Skeletal muscle cell (primary cell): ENCODE measurements around the gene MMP7.

Experiments used
- DNase-seq: peaks from one replicate; pipeline ENCODE4 v3.0.0-alpha.2; 2010; ENCODE audit warnings: low read depth
- H3K4me3 ChIP-seq: 2 replicates; pipeline ENCODE4 v1.5.1; 2011; ENCODE audit warnings: low read depth, mild to moderate bottlenecking, control low read depth, low read length, moderate library complexity

The MMP7 gene

GRCh38 chr11:102530558-102530957 is at the start of gene MMP7:
MMP7 (minus strand) TSS chr11:102530747; CDS start chr11:102530700, 47 bp downstream.
- H3K4me3 ChIP-seq, result no peak within 1 kb of the TSS

GRCh38 chr11:102577723-102578122 is 47.2 kb upstream of the MMP7 start:
- no peak for DNase-seq
- H3K4me3 ChIP-seq, result no peak overlapping the region

More at GRCh38 chr11:102530558-102530957, at the start of gene MMP7:
- DNase-seq, result peak; percentile 70

GRCh38 chr11:102577182-102577581 is 46.6 kb upstream of the MMP7 start:
- DNase-seq, result peak; percentile 25
- no peak overlapping the region for H3K4me3 ChIP-seq

DNA sequence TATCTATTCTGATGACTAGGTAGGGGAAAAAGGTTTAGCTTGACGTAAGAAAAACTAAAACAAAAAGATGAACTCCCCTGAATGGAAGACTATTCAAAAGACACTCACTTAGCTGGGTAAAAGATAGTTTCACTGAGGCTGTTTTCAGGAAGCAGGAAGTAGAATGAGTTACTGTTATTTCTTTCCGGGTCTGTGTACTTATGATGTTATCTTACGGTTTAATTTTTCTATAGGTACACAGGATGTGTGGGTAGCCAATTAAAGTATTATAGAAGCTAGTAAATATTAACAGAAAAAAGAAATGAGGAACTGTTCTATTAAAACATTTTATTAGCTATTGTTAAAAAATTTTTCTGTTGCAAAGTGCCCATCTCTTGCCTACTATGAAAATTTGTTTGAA is 45.8 kb upstream of the MMP7 start:
- no peak for DNase-seq
- H3K4me3 ChIP-seq, result no peak overlapping the region

GRCh38 chr11:102575012-102575411 is 44.5 kb upstream of the MMP7 start:
- DNase-seq, result no peak
- H3K4me3 ChIP-seq, result no peak overlapping the region

GRCh38 chr11:102573851-102574250 is 43.3 kb upstream of the MMP7 start:
- H3K4me3 ChIP-seq, result no peak overlapping the region
- DNase-seq, result peak; percentile 64

- no peak for DNase-seq
- no peak overlapping the region for H3K4me3 ChIP-seq
Measured at GRCh38 chr11:102572554-102573220, 42.1 kb upstream of the MMP7 start.

GRCh38 chr11:102568851-102569250 is 38.3 kb upstream of the MMP7 start:
- H3K4me3 ChIP-seq, result no peak overlapping the region
- DNase-seq, result no peak

DNA sequence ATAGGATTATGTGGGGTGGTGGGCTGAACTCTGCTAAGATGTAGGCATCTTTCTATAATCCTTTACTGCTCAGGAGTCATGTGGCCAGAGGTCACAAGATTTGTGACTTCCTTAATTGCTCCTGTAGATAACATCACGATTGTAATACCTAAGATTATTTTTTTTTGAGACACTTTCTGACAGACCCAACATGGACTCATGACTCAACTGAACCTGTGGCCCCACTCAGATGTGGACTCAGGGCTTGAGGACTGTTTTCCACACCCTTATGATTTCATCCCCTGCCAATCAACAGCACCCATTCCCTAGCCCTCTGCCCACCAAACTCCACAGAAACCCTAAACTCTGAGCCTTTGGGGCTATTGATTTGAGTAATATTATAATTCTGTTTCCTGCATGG is 35.6 kb upstream of the MMP7 start:
- no peak for DNase-seq
- no peak overlapping the region for H3K4me3 ChIP-seq

DNA sequence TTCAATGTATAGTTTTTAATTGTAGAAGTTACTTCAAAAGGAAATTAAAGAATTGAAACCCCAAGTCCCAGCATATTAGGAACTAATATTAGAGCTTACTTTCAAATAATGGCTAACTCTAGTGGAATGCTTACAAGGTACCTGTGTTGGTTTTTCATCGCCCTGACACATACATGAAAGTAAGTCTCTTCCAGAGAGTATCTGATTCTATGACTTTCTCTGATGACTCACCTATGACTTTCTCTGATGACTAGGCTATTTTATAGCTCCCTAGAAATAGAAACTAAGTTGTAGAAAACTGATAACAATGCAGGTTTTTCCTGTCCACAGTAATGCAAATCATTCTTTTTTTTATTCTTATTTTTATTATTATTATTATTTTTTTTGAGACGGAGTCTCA is 33.6 kb upstream of the MMP7 start:
- H3K4me3 ChIP-seq, result no peak overlapping the region
- no peak for DNase-seq

- DNase-seq, result no peak
- no peak overlapping the region for H3K4me3 ChIP-seq
Measured at GRCh38 chr11:102561636-102562035, 31.1 kb upstream of the MMP7 start.

GRCh38 chr11:102560555-102561011 is 30.0 kb upstream of the MMP7 start:
- peak; percentile 71 for DNase-seq
- peak overlapping the region; percentile 31 for H3K4me3 ChIP-seq

- no peak overlapping the region for H3K4me3 ChIP-seq
- no peak for DNase-seq
Measured at GRCh38 chr11:102559839-102560238, 29.3 kb upstream of the MMP7 start.

DNA sequence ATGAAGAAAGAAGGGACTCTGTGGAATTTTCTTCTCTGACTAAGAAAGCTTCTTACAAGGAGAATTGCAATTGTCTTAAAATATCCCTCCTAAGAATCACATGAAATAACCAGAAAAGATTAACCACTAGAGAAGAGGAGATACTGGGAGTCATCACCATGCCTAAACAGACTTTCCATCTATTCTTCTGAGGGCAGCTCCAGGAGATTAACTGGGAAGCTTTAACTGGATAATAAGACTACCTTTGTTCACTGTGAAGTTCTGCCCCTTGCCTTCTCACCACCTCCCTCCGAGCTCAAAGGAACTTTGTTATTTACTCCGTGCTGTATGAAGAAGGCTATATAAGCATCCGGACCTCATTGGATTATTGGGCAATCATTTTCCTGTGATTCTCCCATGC is 24.5 kb upstream of the MMP7 start:
- no peak for DNase-seq
- no peak overlapping the region for H3K4me3 ChIP-seq

GRCh38 chr11:102553835-102554282 is 23.3 kb upstream of the MMP7 start:
- H3K4me3 ChIP-seq, result no peak overlapping the region
- DNase-seq, result no peak

DNA sequence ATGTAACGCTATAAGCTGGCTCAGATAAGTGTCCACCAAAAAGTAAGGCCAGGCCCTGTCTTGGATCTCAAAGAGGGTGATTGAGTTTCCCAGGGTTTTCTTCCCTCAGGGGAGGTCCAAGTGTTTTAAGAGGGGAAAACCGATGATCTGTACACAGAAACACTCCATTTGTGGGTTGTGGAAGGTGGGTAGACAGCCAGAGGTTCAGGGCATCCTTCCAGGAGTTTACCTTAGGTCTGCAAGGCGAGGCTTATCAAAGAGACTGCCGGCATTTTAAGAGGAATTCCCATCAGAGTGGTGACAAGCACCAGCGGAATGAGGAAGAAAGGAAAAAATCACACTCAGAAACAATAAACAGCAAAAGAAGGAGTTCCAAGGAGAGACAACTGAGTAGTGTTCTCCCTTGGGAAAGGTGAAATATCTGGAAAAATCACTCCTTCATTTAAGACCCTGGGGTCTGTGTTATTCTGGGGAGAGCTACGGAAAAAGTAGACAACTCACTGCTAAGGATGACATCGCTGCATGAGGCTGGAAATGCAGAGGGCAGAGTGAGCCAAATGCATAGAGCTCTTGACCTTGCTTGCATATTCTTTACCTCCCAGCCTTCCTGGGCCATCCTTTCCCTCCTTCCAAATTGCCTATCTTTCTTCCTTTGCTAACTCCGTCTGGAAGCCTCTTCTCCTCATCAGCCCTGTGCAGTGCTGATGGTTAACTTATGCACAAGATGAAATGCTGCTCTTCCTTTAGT is 22.1 kb upstream of the MMP7 start:
- DNase-seq, result no peak
- H3K4me3 ChIP-seq, result no peak overlapping the region

DNA sequence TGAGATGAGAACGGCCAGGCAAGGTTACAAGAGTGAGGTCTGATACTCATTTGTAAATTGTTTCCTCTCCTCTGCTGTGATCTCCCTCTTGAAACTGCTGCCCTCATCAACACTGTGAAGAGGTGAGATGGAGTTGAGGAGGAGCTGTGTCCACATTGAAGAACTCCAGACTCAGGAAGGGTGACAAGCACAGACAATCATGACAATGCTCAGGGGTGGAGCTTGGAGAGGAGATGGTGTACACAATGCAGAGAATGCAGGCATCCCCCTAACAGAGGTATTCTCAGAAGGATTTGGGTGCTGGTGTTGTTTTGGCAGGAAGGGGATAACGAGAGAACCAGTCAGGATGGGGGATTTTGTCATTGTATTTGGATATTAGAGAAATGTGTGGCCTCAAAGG is 21.5 kb upstream of the MMP7 start:
- no peak overlapping the region for H3K4me3 ChIP-seq

DNA sequence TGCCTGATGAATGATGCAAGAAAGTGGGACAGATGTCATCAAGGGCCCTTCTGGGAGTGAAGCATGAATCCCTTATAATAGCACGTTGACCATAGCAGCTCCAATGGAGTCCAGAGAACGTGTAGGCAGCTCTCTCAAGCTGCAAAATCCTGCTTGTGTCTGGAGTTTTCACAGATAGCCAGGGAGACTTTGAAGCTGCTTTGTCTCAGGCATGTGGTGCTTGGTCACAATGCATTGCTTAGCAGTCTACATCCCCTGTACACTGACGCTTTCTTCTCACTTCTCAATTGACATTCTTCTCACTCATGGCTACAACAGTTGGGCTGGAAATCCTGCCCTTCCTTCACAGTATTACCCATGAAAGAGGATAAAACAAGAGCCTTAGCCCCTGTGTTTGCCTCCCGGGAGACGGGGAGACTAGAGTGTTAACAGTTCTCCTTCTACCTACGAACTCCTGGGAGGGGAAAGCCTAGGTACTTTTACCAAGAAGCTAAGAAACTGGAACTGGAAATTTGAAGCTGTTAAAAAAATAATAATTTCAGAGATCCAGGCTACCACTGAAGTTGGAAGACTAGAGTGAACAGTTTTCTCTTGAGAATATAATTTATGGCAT is 20.7 kb upstream of the MMP7 start:
- no peak overlapping the region for H3K4me3 ChIP-seq
- DNase-seq, result no peak

More for the DNA sequence above, 21.5 kb upstream of the MMP7 start:
- DNase-seq, result no peak

DNA sequence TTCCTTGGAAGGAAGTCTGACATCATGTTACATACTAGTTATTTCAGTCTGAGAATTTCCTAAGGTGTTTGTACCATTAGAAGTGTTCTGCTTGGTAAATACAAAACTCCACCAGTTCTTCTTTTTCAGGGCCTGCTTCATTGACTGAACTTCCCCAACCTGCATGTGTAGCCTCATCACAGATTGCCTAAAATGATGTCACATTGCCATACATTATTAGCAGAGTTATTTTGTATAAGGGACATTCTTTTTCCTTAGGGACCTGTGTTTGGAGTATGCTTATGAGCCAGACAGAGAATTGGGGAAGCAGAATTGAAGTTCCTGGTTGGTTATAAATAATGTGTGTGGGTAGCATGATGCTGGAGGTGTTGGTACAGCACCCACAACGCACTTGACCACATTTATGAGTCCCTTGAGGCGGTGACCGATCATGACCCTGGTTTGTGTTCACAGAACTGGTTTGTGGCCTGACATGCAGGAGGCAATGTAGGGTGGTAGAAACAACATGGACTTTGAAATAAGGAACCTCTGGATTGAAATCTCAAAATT is 16.4 kb upstream of the MMP7 start:
- no peak overlapping the region for H3K4me3 ChIP-seq
- DNase-seq, result no peak

- no peak overlapping the region for H3K4me3 ChIP-seq
Measured at GRCh38 chr11:102546427-102546826, 15.9 kb upstream of the MMP7 start.

More at GRCh38 chr11:102546427-102546826, 15.9 kb upstream of the MMP7 start:
- no peak for DNase-seq
